Measurements from ENCODE around the gene PRKCH. TPM values are rescaled to one million over a fixed set of nuclear protein-coding genes. Genes with fewer than 3 reads are reported as not detected.

Gene PRKCH
- total and polyA plus RNA-seq, 9 of the 15 experiments (the other 6 are each of a cell fraction or from before 2014, with no cell fraction given), result 0.61 to 4.4 (median 4.0) TPM

DNA sequence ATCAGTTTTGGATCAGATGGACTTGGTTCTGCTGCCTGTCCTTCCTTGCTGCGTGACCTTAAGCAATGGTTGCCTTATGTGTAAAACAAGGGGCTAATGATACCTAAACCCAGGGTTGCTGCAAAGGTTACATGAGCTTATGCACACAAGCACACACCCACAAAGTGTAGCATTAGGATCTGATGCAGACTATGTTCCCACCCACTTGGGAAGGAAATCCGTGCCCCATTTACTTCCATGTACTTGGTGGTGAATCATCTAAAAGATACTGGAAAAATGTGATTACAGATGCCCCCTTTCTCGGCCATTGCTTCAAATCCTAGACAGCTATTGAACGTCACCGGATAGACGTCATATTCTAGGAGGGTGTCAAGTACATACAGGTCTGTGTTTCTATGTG is 87.1 kb downstream of the PRKCH start:
- DNase-seq (ENCODE audit: extremely low read depth in 1 of 4, low spot score in 3 of 4) (no peak), ATAC-seq (no peak), FAIRE-seq (no peak)
- Histone ChIP-seq H3K9me1 (ENCODE audit: control insufficient read depth, insufficient read depth, low read length) (no peaks in the 10 kb centered on the region), H4K20me1 (replicated peaks; ENCODE audit: control insufficient read depth, insufficient read depth, low read length) (no peaks in the 10 kb centered on the region), H3K9ac (ENCODE audit: insufficient read depth in 1 of 2, low read depth in 2 of 2, low read length in 2 of 2) (no peak overlapping the region), H3K27me3 (ENCODE audit: control insufficient read depth in 2 of 2, insufficient read depth in 2 of 2, low read length in 2 of 2) (no peaks in the 10 kb centered on the region; a peak in 1 of 5 replicates), H3K9me3 (replicated peaks; ENCODE audit: control insufficient read depth, insufficient read depth, low read depth, low read length) (no peaks in the 10 kb centered on the region), H3K4me3 (no peak overlapping the region), H3K79me2 (ENCODE audit: control insufficient read depth, insufficient read depth, low read length) (no peaks in the 10 kb centered on the region), H3K27ac (ENCODE audit: extremely low read depth, low read depth, low read length) (no peak overlapping the region), H3K4me2 (ENCODE audit: insufficient read depth, low read length) (no peak overlapping the region), H3K4me1 (replicated peaks in 1 of 2; ENCODE audit: control insufficient read depth in 2 of 2, insufficient read depth in 2 of 2, low read length in 2 of 2) (no peaks in the 10 kb centered on the region), H2AFZ (ENCODE audit: low read depth, low read length) (no peak overlapping the region), H3K36me3 (ENCODE audit: control insufficient read depth, insufficient read depth, low read length) (no peaks in the 10 kb centered on the region)
- in situ Hi-C loops (cut with MboI) (no loop called here), intact Hi-C loops (cut with micrococcal nuclease) (no loop called here)
- 12% methylated on average over 6 of the region's 6 CpGs for WGBS (ENCODE audit: insufficient coverage, low coverage, missing lambda C conversion rate)
- BruUV-seq (replicated peaks), result no TSS peak
- TF ChIP-seq NFYB (IDR thresholded peaks at IDR 0.05; ENCODE audit: extremely low read depth, insufficient read length) (no peak), MEF2A (IDR thresholded peaks at IDR 0.05; ENCODE audit: control insufficient read depth, low read depth, low read length) (no peak), STAT5B (CRISPR knock-in tag; IDR thresholded peaks at IDR 0.05) (no peak), ARHGAP35 (IDR thresholded peaks at IDR 0.05; ENCODE audit: partially characterized antibody) (no peak), PYGO2 (tag; IDR thresholded peaks at IDR 0.05) (no peak), LCOR (CRISPR knock-in tag; IDR thresholded peaks at IDR 0.05) (no peak), SLC30A9 (CRISPR knock-in tag; IDR thresholded peaks at IDR 0.05) (no peak), CREB3L1 (IDR thresholded peaks at IDR 0.05; ENCODE audit: borderline replicate concordance, low read depth) (no peak), RBM22 (IDR thresholded peaks at IDR 0.05; ENCODE audit: low read depth, low read length, poor library complexity, severe bottlenecking) (no peak), ELK3 (CRISPR knock-in tag; IDR thresholded peaks at IDR 0.05) (no peak), KLF16 (IDR thresholded peaks at IDR 0.05) (no peak), ZBTB7A (IDR thresholded peaks at IDR 0.05; ENCODE audit: borderline replicate concordance, control insufficient read depth, low read depth, low read length) (no peak), ZNF830 (CRISPR knock-in tag; IDR thresholded peaks at IDR 0.05) (no peak), ILF3 (IDR thresholded peaks at IDR 0.05; ENCODE audit: borderline replicate concordance) (no peak), PHF21A (IDR thresholded peaks at IDR 0.05; ENCODE audit: borderline replicate concordance, low read depth) (no peak)
- TF ChIP-seq, protein P1, sequence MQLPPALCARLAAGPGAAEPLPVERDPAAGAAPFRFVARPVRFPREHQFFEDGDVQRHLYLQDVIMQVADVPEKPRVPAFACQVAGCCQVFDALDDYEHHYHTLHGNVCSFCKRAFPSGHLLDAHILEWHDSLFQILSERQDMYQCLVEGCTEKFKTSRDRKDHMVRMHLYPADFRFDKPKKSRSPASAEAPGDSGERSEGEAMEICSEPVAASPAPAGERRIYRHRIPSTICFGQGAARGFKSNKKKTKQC (CRISPR knock-in tag; IDR thresholded peaks at IDR 0.05), result no peak
- TF ChIP-seq, protein P2, sequence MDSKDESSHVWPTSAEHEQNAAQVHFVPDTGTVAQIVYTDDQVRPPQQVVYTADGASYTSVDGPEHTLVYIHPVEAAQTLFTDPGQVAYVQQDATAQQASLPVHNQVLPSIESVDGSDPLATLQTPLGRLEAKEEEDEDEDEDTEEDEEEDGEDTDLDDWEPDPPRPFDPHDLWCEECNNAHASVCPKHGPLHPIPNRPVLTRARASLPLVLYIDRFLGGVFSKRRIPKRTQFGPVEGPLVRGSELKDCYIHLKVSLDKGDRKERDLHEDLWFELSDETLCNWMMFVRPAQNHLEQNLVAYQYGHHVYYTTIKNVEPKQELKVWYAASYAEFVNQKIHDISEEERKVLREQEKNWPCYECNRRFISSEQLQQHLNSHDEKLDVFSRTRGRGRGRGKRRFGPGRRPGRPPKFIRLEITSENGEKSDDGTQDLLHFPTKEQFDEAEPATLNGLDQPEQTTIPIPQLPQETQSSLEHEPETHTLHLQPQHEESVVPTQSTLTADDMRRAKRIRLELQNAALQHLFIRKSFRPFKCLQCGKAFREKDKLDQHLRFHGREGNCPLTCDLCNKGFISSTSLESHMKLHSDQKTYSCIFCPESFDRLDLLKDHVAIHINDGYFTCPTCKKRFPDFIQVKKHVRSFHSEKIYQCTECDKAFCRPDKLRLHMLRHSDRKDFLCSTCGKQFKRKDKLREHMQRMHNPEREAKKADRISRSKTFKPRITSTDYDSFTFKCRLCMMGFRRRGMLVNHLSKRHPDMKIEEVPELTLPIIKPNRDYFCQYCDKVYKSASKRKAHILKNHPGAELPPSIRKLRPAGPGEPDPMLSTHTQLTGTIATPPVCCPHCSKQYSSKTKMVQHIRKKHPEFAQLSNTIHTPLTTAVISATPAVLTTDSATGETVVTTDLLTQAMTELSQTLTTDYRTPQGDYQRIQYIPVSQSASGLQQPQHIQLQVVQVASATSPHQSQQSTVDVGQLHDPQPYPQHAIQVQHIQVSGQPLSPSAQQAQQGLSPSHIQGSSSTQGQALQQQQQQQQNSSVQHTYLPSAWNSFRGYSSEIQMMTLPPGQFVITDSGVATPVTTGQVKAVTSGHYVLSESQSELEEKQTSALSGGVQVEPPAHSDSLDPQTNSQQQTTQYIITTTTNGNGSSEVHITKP (IDR thresholded peaks at IDR 0.05; ENCODE audit: partially characterized antibody), result no peak
- POLR2A ChIA-PET, result no interaction called here
- CTCF ChIA-PET (ENCODE audit: low intra/inter-chr PET ratio), result no interaction called here
